ENCODE results near the gene PDGFB. TPM values are rescaled to one million over a fixed set of nuclear protein-coding genes. Genes with fewer than 3 reads are reported as not detected.

PDGFB gene
- total and polyA plus RNA-seq, 9 of the 15 experiments (the other 6 are each of a cell fraction or from before 2014, with no cell fraction given) = 0.07 to 4.0 (median 0.48) TPM; not detected in 1

GRCh38 chr22:39256186-39256552 is 11.4 kb upstream of the PDGFB start:
- in situ Hi-C loops (cut with MboI) (no loop called here), intact Hi-C loops (cut with micrococcal nuclease) (no loop called here)
- no TSS peak for BruUV-seq (replicated peaks)
- Histone ChIP-seq H3K27ac (ENCODE audit: extremely low read depth, low read depth, low read length) (no peak overlapping the region), H3K36me3 (ENCODE audit: control insufficient read depth, insufficient read depth, low read length) (no peaks in the 10 kb centered on the region), H3K9ac (ENCODE audit: insufficient read depth in 1 of 2, low read depth in 2 of 2, low read length in 2 of 2) (no peak overlapping the region), H3K9me1 (ENCODE audit: control insufficient read depth, insufficient read depth, low read length) (no peaks in the 10 kb centered on the region), H3K4me1 (replicated peaks in 1 of 2; ENCODE audit: control insufficient read depth in 2 of 2, insufficient read depth in 2 of 2, low read length in 2 of 2) (peaks cover 32 to 43% of the 10 kb centered on the region in 2 experiments; a peak in 4 of 5 replicates), H3K9me3 (replicated peaks; ENCODE audit: control insufficient read depth, insufficient read depth, low read depth, low read length) (peaks cover 2% of the 10 kb centered on the region; the same call in 1 of the 2 replicates), H3K79me2 (ENCODE audit: control insufficient read depth, insufficient read depth, low read length) (no peaks in the 10 kb centered on the region), H2AFZ (ENCODE audit: low read depth, low read length) (no peak overlapping the region), H4K20me1 (replicated peaks; ENCODE audit: control insufficient read depth, insufficient read depth, low read length) (no peaks in the 10 kb centered on the region), H3K27me3 (ENCODE audit: control insufficient read depth in 2 of 2, insufficient read depth in 2 of 2, low read length in 2 of 2) (no peaks in the 10 kb centered on the region), H3K4me2 (ENCODE audit: insufficient read depth, low read length) (no peak overlapping the region), H3K4me3 (no peak overlapping the region)
- CTCF ChIA-PET (ENCODE audit: low intra/inter-chr PET ratio) = no interaction called here
- ATAC-seq = no peak
- TF ChIP-seq ZNF24 (IDR thresholded peaks at IDR 0.05) = no peak
- TF ChIP-seq PRMT5 (CRISPR knock-in tag; IDR thresholded peaks at IDR 0.05) = no peak
- no peak for TF ChIP-seq ARNT (IDR thresholded peaks at IDR 0.05)
- no peak for TF ChIP-seq CEBPB (tag; IDR thresholded peaks at IDR 0.05)
- no peak for TF ChIP-seq TAF1 (IDR thresholded peaks at IDR 0.05; ENCODE audit: control insufficient read depth, extremely low read depth, insufficient read depth, low read length, severe bottlenecking)
- no peak for TF ChIP-seq CHD1 (IDR thresholded peaks at IDR 0.05; ENCODE audit: low read length)
- no peak for TF ChIP-seq ELF1 (tag; IDR thresholded peaks at IDR 0.05)
- no peak for TF ChIP-seq ZNF75A (CRISPR knock-in tag; IDR thresholded peaks at IDR 0.05)
- no peak for TF ChIP-seq ZNF717 (CRISPR knock-in tag; IDR thresholded peaks at IDR 0.05)
- TF ChIP-seq ATF6 (CRISPR knock-in tag; IDR thresholded peaks at IDR 0.05) = no peak
- TF ChIP-seq RREB1 (CRISPR knock-in tag; IDR thresholded peaks at IDR 0.05) = no peak
- POLR2A ChIA-PET = no interaction called here
- WGBS (ENCODE audit: insufficient coverage, low coverage, missing lambda C conversion rate) = 83% methylated on average over 4 of the region's 11 CpGs
- DNase-seq (ENCODE audit: extremely low read depth in 1 of 4, low spot score in 3 of 4) = no peak
- FAIRE-seq = no peak

All from K562 (cell line).